Ovary (tissue), 9 donors: ENCODE results near the gene MYO1H. TPM values are rescaled to one million over a fixed set of nuclear protein-coding genes. Genes with fewer than 3 reads are reported as not detected.

Experiments used
- DNase-seq, 5 donors: peaks; one replicate each; pipeline ENCODE4 v3.0.0-alpha.2; 2019 to 2020
- H3K27ac ChIP-seq, 2 donors: fragments of 200-600 bp; one replicate each; pipeline versions ENCODE4 v1.5.1 to v1.8.0; 2019 to 2022
- H3K27me3 ChIP-seq: fragments of 200-600 bp; one replicate; pipeline ENCODE4 v1.8.0; 2022
- H3K36me3 ChIP-seq: fragments of 200-600 bp; sonication (generic); one replicate; pipeline ENCODE4 v1.5.1; 2019
- H3K4me1 ChIP-seq: one replicate; pipeline ENCODE4 v1.8.1; 2013; ENCODE audit warnings: mild to moderate bottlenecking, moderate library complexity; ENCODE audit not compliant: insufficient read depth
- H3K4me3 ChIP-seq: fragments of 200-600 bp; sonication (generic); one replicate; pipeline ENCODE4 v1.5.1; 2017
- H3K9me3 ChIP-seq, 2 donors: fragments of 200-600 bp in 1 of 2; sonication (generic) in 1 of 2; one replicate each; pipeline versions ENCODE4 v1.5.1 to v1.8.1; 2013 to 2019; ENCODE audit warnings: mild to moderate bottlenecking in 1 of 2, moderate library complexity in 1 of 2
- EP300 ChIP-seq: sonication (generic); formaldehyde crosslinking; IDR thresholded peaks from one replicate; pipeline ENCODE4 v1.6.1; 2017; ENCODE audit warnings: antibody characterized with exemption
- POLR2A ChIP-seq: fragments of 450-650 bp; IDR thresholded peaks from one replicate; pipeline ENCODE4 v1.6.1; 2017; ENCODE audit warnings: antibody characterized with exemption, mild to moderate bottlenecking, moderate library complexity
- WGBS, 3 donors: extraction: QIAGEN DNeasy Blood & Tissue Kit in 1 of 3; methylation state at CpG; one replicate each; pipeline versions ENCODE4 v1.1.5 to v1.1.7; 2013 to 2017; 5-methylcytosine and 5-hydroxymethylcytosine counted together
- intact Hi-C, 4 donors: fragments of 100-400 bp; cut with DNase I; formaldehyde crosslinking; loops; one replicate each; pipeline versions ENCODE4 v1.11.0 to v1.15.1; 2022 to 2023
- polyA plus RNA-seq, 2 donors: library from polyadenylated mRNA; stranded (reverse); fragments of 200-250 nt in 1 of 2; fragments of 350-450 nt in 1 of 2; fragmentation: Illumina TruSeq in 1 of 2; extraction: RNeasy Lipid Tissue Mini Kit (QIAGEN cat#74804) in 1 of 2; gene quantifications; one replicate each; pipeline ENCODE4 v1.2.3, GENCODE V29; 2013 to 2014
- total RNA-seq, 7 donors: library from RNA; depleted of rRNA in 2 of 7; stranded (reverse); fragments of >200 nt in 2 of 7; fragmentation: NEBNext Ultra II Directional in 3 of 7; extraction: Animal tissue kit (Norgen Biotek cat#: 25700) in 3 of 7; gene quantifications; one replicate each; pipeline versions ENCODE4 v1.1.0 to v1.2.4, GENCODE V29; 2016 to 2023
- TF ChIP-seq, protein P1 (sequence below), 3 donors: fragments of 450-650 bp in 2 of 3; fragments of 200-600 bp in 1 of 3; IDR thresholded peaks; one replicate each; pipeline versions ENCODE4 v1.5.1 to v1.8.0; 2016 to 2022; ENCODE audit warnings: antibody characterized with exemption in 3 of 3, mild to moderate bottlenecking in 1 of 3
- donor health status: DM: no; HTN: no; CAD: no; lungs with moderate emphysema.
- donor health status: DM: no; HTN: no; CAD: no.
- donor health status: Bipolar disorder and iron deficiency.
- donor health status: DM: yes; HTN: yes; CAD: no.
- donor health status: DM: no; HTN: no; CAD: no.
- donor health status: DM: yes; HTN: yes; CAD: no.

The MYO1H gene
- total and polyA plus RNA-seq, 9 donors: 0.12 to 0.34 (median 0.12) TPM; not detected in 6

DNA sequence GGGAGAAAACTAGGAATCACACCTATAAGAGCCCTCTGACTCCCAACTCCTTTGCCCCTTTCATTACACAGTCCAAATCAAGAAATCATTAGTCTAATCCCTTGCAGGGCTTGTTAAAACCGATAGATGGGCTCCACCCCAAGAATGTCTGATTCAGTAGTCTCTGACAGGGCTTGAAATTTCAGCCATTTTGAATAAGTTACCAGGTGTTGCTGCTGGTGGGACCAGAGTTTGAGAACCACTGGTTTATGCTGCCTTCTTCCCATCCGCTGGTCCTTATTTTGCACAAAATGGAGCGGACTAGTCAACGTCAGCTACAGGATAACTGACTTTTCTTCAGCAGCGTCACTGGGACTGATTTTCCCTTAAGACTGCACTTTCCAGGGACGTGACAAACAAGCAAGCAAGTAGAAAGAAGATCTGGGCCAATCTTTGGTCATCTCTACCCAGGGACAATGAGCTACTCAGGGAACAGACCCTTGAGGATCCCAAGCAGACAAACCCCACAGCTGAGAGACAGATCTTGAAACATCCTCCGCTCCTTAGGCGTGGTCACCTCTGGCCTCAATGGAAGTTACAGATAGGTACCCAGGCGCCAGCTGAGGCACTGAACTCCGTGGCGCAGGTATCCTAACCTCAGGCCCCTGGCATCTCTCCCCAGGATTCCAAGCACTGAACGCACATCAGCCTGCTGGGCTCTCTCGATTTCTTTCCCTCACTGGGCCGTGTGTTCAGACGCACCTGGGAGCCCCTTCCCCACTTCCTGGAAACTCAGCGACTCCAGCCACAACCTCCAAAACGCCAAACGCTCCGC lies 128.5 kb downstream of the MYO1H start:
- Histone ChIP-seq H3K4me1 (peaks cover 9% of the 10 kb centered on the region), H3K36me3 (no peaks in the 10 kb centered on the region), H3K9me3 (no peaks in the 10 kb centered on the region), H3K27ac (no peak overlapping the region), H3K27me3 (no peaks in the 10 kb centered on the region), H3K4me3 (peak overlapping the region; percentile 97)
- intact Hi-C loops: loop anchor here in 1 of 4 donors (5.0 kb wide), 1 partner anchor 39 kb away; no protein-coding TSS in a partner anchor
- no peak for DNase-seq
- TF ChIP-seq POLR2A (no peak), EP300 (no peak)
- TF ChIP-seq, protein P1, sequence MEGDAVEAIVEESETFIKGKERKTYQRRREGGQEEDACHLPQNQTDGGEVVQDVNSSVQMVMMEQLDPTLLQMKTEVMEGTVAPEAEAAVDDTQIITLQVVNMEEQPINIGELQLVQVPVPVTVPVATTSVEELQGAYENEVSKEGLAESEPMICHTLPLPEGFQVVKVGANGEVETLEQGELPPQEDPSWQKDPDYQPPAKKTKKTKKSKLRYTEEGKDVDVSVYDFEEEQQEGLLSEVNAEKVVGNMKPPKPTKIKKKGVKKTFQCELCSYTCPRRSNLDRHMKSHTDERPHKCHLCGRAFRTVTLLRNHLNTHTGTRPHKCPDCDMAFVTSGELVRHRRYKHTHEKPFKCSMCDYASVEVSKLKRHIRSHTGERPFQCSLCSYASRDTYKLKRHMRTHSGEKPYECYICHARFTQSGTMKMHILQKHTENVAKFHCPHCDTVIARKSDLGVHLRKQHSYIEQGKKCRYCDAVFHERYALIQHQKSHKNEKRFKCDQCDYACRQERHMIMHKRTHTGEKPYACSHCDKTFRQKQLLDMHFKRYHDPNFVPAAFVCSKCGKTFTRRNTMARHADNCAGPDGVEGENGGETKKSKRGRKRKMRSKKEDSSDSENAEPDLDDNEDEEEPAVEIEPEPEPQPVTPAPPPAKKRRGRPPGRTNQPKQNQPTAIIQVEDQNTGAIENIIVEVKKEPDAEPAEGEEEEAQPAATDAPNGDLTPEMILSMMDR (IDR thresholded peaks at IDR 0.05): no peak
- 9 to 12% (median 10%) methylated on average over 19 of the region's 19 CpGs for WGBS, 3 donors

DNA sequence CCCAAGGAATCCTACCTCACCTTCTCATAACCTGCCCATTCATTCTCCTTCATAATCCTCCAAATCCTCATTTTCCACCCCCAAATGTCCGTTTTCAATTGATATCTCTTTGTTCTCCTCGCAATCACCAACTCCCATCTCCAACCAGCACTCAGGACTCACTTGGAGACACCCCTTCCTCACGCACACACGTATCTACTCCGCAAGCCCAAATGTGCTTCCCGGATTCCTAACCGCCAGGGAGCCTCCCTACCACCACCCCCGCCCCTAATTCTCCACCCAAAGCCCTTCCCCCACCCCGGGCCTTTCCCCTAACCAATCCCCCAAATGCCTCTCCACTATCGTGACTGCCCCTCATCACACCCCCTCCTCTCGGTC lies 129.1 kb downstream of the MYO1H start:
- no peaks in the 10 kb centered on the region for H3K27me3 ChIP-seq
- TF ChIP-seq EP300 (no peak), POLR2A (no peak)
- TF ChIP-seq, protein P1 (IDR thresholded peaks at IDR 0.05): no peak
- H3K9me3 ChIP-seq: no peaks in the 10 kb centered on the region
- no peaks in the 10 kb centered on the region for H3K36me3 ChIP-seq
- 0 to 1% (median 1%) methylated on average over 11 of the region's 11 CpGs for WGBS, 3 donors
- no peak overlapping the region for H3K27ac ChIP-seq
- H3K4me1 ChIP-seq: peaks cover 9% of the 10 kb centered on the region
- peak overlapping the region; percentile 97 for H3K4me3 ChIP-seq
- intact Hi-C loops: loop anchor here in 1 of 4 donors (5.0 kb wide), 1 partner anchor 39 kb away; no protein-coding TSS in a partner anchor
- DNase-seq: no peak

DNA sequence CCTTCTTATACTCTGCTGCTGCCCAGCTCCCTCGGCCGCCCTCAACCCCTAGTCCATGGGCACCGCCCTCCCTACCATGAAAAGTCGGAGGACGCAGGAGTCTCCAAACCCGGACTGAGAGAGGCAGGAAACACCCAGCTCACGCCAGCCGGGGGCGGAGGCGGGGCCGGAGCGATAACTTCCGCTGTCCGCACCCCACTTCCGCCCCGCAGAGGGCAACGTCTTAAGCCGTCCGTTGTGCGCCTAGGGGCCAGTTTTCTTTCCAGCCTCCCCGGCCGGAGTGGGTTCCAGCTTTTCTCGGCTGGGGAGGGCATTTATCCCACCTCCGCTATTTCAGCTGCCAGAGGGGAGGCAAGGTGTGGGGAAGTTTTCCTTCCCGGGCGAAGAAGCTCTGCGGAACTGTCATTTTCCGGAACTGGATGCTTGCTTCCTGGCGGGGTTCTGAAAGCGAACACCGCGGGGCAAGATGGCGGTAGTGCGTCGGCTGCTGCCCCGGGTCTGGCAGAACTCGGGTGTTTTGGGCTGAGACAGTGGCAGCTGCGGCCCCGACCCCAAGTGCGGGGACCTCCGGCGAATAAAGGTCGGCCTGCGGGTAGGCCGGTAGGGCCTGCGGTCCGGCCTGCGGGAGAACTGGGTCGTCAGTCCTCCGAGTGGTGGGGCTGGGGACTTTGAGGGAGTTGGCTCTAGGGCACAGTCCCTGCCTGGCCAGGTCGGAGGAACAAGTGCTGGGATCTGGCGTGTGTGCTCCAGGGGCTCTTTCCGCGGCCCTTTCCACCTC lies 129.7 kb downstream of the MYO1H start, which contains the start of the genes KCTD10 and UBE3B:
Gene KCTD10 (minus strand): TSS at position 116 of the 778 bp plus-strand sequence. CDS start 38 bp downstream, at position 78.
Gene UBE3B (plus strand): TSS at position 450 of the 778 bp plus-strand sequence. CDS start 5,918 bp downstream, outside the sequence.
- H3K4me1 ChIP-seq: peaks cover 9% of the 10 kb centered on the region
- H3K27ac ChIP-seq: peak within 1 kb of the TSS; percentile 90 to 91
- H3K27me3 ChIP-seq: no peaks in the 10 kb centered on the region
- H3K9me3 ChIP-seq: no peaks in the 10 kb centered on the region
- peak within 1 kb of the TSS; percentile 97 for H3K4me3 ChIP-seq
- TF ChIP-seq, protein P1 (IDR thresholded peaks at IDR 0.05): peak in 2 of 3 donors; percentile 31 to 56
- peak; percentile 44 for TF ChIP-seq POLR2A
- no peak for TF ChIP-seq EP300
- H3K36me3 ChIP-seq: no peaks in the 10 kb centered on the region
- WGBS, 3 donors: 0% methylated on average over 54 of the region's 54 CpGs
- intact Hi-C loops: loop anchor here in 1 of 4 donors (5.0 kb wide), 1 partner anchor 40 kb away; no protein-coding TSS in a partner anchor
- peak; percentile 85 to 92 (median 91) for DNase-seq

DNA sequence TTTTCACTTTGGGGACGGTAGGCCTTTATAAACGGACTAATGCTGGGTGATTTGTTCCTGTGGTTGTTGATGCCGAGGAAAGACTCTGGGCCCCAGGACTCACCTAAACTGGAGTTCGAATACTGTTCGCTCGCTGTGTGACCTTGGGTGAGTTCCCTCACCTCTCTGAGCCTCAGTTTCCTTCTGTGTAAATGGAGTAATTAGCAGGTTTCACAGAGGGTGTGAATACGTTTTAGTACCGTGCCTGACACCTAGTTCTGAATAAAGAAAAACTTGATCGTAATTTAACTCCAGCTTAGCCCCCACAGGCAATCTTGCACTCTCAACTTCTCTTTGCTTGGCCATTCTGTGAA lies 130.2 kb downstream of the MYO1H start:
- H3K36me3 ChIP-seq: no peaks in the 10 kb centered on the region
- TF ChIP-seq EP300 (no peak), POLR2A (no peak)
- TF ChIP-seq, protein P1 (IDR thresholded peaks at IDR 0.05): no peak
- H3K27me3 ChIP-seq: no peaks in the 10 kb centered on the region
- no peaks in the 10 kb centered on the region for H3K9me3 ChIP-seq
- 0 to 4% (median 2%) methylated on average over 9 of the region's 9 CpGs for WGBS, 3 donors
- peaks cover 9% of the 10 kb centered on the region for H3K4me1 ChIP-seq
- DNase-seq: no peak
- H3K4me3 ChIP-seq: peak overlapping the region; percentile 97
- H3K27ac ChIP-seq: peak overlapping the region; percentile 90 to 91
- intact Hi-C loops: loop anchor here in 1 of 4 donors (5.0 kb wide), 1 partner anchor 41 kb away; no protein-coding TSS in a partner anchor
